ENCODE results near the gene ZNF587B.

ZNF587B gene

GRCh38 chr19:57802269-57802668 is 27.8 kb upstream of the ZNF587B start:
- no peaks in the 10 kb centered on the region for H3K27me3 ChIP-seq (ENCODE audit: low read length)
- H3K9ac ChIP-seq (ENCODE audit: low read length), result no peak overlapping the region
- H3K4me2 ChIP-seq (ENCODE audit: low read depth, low read length, poor library complexity, severe bottlenecking), result peak overlapping the region; percentile 20
- no peak overlapping the region for H2AFZ ChIP-seq (ENCODE audit: low read depth, low read length, severe bottlenecking)
- no peaks in the 10 kb centered on the region for H3K36me3 ChIP-seq (ENCODE audit: low read length)
- no peak for TF ChIP-seq CTCF (IDR thresholded peaks at IDR 0.05; ENCODE audit: insufficient read depth, low read length, poor library complexity, severe bottlenecking)
- TF ChIP-seq EZH2phosphoT487 (conservative IDR thresholded peaks at IDR 0.05; ENCODE audit: low read length), result no peak
- peak overlapping the region; percentile 46 for H3K27ac ChIP-seq (ENCODE audit: low read depth, low read length)
- peaks cover 14% of the 10 kb centered on the region for H3K79me2 ChIP-seq (ENCODE audit: insufficient read depth, low read length)
- H3F3A ChIP-seq (ENCODE audit: insufficient read depth), result peaks cover 9% of the 10 kb centered on the region; the same call in 1 of the 2 replicates
- H4K20me1 ChIP-seq (ENCODE audit: low read depth, low read length), result no peaks in the 10 kb centered on the region
- H3K9me2 ChIP-seq (replicated peaks; ENCODE audit: insufficient read depth, low read length), result no peaks in the 10 kb centered on the region
- H3K4me3 ChIP-seq (ENCODE audit: insufficient read depth, low read length, poor library complexity, severe bottlenecking), result no peak overlapping the region
- H3K9me3 ChIP-seq (ENCODE audit: insufficient read depth, low read length), result no peaks in the 10 kb centered on the region

GRCh38 chr19:57803265-57803593 is 26.9 kb upstream of the ZNF587B start:
- Histone ChIP-seq H3K9ac (ENCODE audit: low read length) (no peak overlapping the region), H3K79me2 (ENCODE audit: insufficient read depth, low read length) (peaks cover 14% of the 10 kb centered on the region), H3K27ac (ENCODE audit: low read depth, low read length) (no peak overlapping the region)

GRCh38 chr19:57803594-57804325 is 26.3 kb upstream of the ZNF587B start:
- Histone ChIP-seq H2AFZ (ENCODE audit: low read depth, low read length, severe bottlenecking) (no peak overlapping the region), H3K27me3 (ENCODE audit: low read length) (no peaks in the 10 kb centered on the region), H3K79me2 (ENCODE audit: insufficient read depth, low read length) (peaks cover 14% of the 10 kb centered on the region), H3K9me2 (replicated peaks; ENCODE audit: insufficient read depth, low read length) (no peaks in the 10 kb centered on the region), H3K9me3 (ENCODE audit: insufficient read depth, low read length) (no peaks in the 10 kb centered on the region), H3K4me3 (ENCODE audit: insufficient read depth, low read length, poor library complexity, severe bottlenecking) (no peak overlapping the region), H3K4me2 (ENCODE audit: low read depth, low read length, poor library complexity, severe bottlenecking) (no peak overlapping the region), H3F3A (ENCODE audit: insufficient read depth) (peaks cover 9% of the 10 kb centered on the region; the same call in 1 of the 2 replicates), H3K27ac (ENCODE audit: low read depth, low read length) (no peak overlapping the region), H3K9ac (ENCODE audit: low read length) (no peak overlapping the region), H4K20me1 (ENCODE audit: low read depth, low read length) (no peaks in the 10 kb centered on the region), H3K36me3 (ENCODE audit: low read length) (no peaks in the 10 kb centered on the region)
- TF ChIP-seq EZH2phosphoT487 (conservative IDR thresholded peaks at IDR 0.05; ENCODE audit: low read length), result no peak
- no peak for TF ChIP-seq CTCF (IDR thresholded peaks at IDR 0.05; ENCODE audit: insufficient read depth, low read length, poor library complexity, severe bottlenecking)

More at GRCh38 chr19:57803265-57803593, 26.9 kb upstream of the ZNF587B start:
- no peak overlapping the region for H3K4me2 ChIP-seq (ENCODE audit: low read depth, low read length, poor library complexity, severe bottlenecking)
- H3K9me2 ChIP-seq (replicated peaks; ENCODE audit: insufficient read depth, low read length), result no peaks in the 10 kb centered on the region
- H2AFZ ChIP-seq (ENCODE audit: low read depth, low read length, severe bottlenecking), result no peak overlapping the region
- no peaks in the 10 kb centered on the region for H3K9me3 ChIP-seq (ENCODE audit: insufficient read depth, low read length)
- no peak for TF ChIP-seq CTCF (IDR thresholded peaks at IDR 0.05; ENCODE audit: insufficient read depth, low read length, poor library complexity, severe bottlenecking)
- no peak for TF ChIP-seq EZH2phosphoT487 (conservative IDR thresholded peaks at IDR 0.05; ENCODE audit: low read length)
- H3K27me3 ChIP-seq (ENCODE audit: low read length), result no peaks in the 10 kb centered on the region
- H3K36me3 ChIP-seq (ENCODE audit: low read length), result no peaks in the 10 kb centered on the region
- no peak overlapping the region for H3K4me3 ChIP-seq (ENCODE audit: insufficient read depth, low read length, poor library complexity, severe bottlenecking)
- peaks cover 9% of the 10 kb centered on the region; the same call in 1 of the 2 replicates for H3F3A ChIP-seq (ENCODE audit: insufficient read depth)
- no peaks in the 10 kb centered on the region for H4K20me1 ChIP-seq (ENCODE audit: low read depth, low read length)

Data from SU-DHL-6 (cell line).